ENCODE data around the gene CLRN1.

DNA sequence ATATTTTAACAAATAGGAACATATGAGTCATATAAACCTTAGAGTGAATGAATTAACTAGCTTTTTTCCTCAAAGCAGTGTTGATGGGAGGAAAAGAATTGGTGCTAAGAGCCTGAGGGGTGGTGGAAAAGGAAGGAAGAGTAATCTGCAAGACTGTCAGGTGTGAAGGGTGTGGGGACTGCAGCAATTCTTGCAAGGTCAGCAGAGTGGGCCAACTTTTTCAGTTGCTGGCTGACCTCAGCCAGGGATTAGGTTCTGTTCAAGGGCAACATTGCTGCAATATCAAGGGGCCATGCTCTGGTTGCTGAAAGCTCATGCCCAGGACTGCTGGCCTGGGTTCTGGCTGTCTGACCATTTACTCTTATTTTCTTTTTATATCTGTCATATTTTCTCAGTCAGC, 23.0 kb upstream of the CLRN1 start:
- TF ChIP-seq EZH2phosphoT487 (IDR thresholded peaks at IDR 0.05; ENCODE audit: low read depth) (no peak), CTCF (IDR thresholded peaks at IDR 0.05; ENCODE audit: low read depth, low read length) (no peak)

All from OCI-LY3 (cell line).